Karpas-422 (cell line): Measurements from ENCODE around the gene RBM17. TPM values are rescaled to one million over a fixed set of nuclear protein-coding genes. Genes with fewer than 3 reads are reported as not detected.
"Not testable (repeated sequence)": the region's sequence is repeated elsewhere in the genome, so short reads cannot be mapped to it uniquely, and the experiment has no call there.

Source experiments
- DNase-seq: peaks from one replicate; pipeline ENCODE4 v3.0.0-alpha.2; 2015
- H2AFZ ChIP-seq: fragments of 200-600 bp; sonication (generic); 2 replicates; pipeline ENCODE4 v1.6.1; 2014; ENCODE audit warnings: antibody characterized with exemption, low read length, mixed read lengths
- H3K27ac ChIP-seq: fragments of 200-600 bp; sonication (generic); 2 replicates; pipeline ENCODE4 v1.5.1; 2014; ENCODE audit warnings: mild to moderate bottlenecking, low read length, moderate library complexity
- H3K27me3 ChIP-seq: fragments of 200-600 bp; sonication (generic); 2 replicates; pipeline ENCODE4 v1.6.1; 2014; ENCODE audit warnings: low read length, mixed read lengths
- H3K36me3 ChIP-seq: fragments of 200-600 bp; sonication (generic); 2 replicates; pipeline ENCODE4 v1.6.1; 2014; ENCODE audit warnings: low read length, mixed read lengths; ENCODE audit not compliant: insufficient read depth
- H3K4me1 ChIP-seq: fragments of 200-600 bp; sonication (generic); 2 replicates; pipeline ENCODE4 v1.6.1; 2014; ENCODE audit warnings: mild to moderate bottlenecking, low read length, mixed read lengths
- H3K4me2 ChIP-seq: fragments of 200-600 bp; sonication (generic); 2 replicates; pipeline ENCODE4 v1.6.1; 2014; ENCODE audit warnings: low read length, low read depth, mild to moderate bottlenecking; ENCODE audit not compliant: poor library complexity, severe bottlenecking
- H3K4me3 ChIP-seq: fragments of 200-600 bp; sonication (generic); 2 replicates; pipeline ENCODE4 v1.5.1; 2014; ENCODE audit warnings: mild to moderate bottlenecking, antibody characterized with exemption, low read length, mixed read lengths
- H3K79me2 ChIP-seq: fragments of 200-600 bp; sonication (generic); 2 replicates; pipeline ENCODE4 v1.6.1; 2014; ENCODE audit warnings: mild to moderate bottlenecking, low read length, mixed read lengths
- H3K9ac ChIP-seq: fragments of 200-600 bp; sonication (generic); 2 replicates; pipeline ENCODE4 v1.6.0; 2014; ENCODE audit warnings: low read length
- H3K9me2 ChIP-seq: fragments of 200-600 bp; sonication (generic), shearing (Covaris generic); replicated peaks from 2 replicates; pipeline ENCODE4 v1.6.0; 2014; ENCODE audit warnings: mild to moderate bottlenecking, low read length, moderate library complexity; ENCODE audit not compliant: insufficient read depth
- H3K9me3 ChIP-seq: fragments of 300-700, 200-600 bp; sonication (generic); 2 replicates; pipeline ENCODE4 v1.6.1; 2014; ENCODE audit warnings: low read length, mixed read lengths
- H4K20me1 ChIP-seq: fragments of 200-600 bp; sonication (generic); 2 replicates; pipeline ENCODE4 v1.6.1; 2014; ENCODE audit warnings: mild to moderate bottlenecking, antibody characterized with exemption, low read length, low read depth; ENCODE audit not compliant: insufficient read depth
- total RNA-seq: library from RNA; depleted of rRNA; stranded (reverse); fragments of >200 nt; shearing (Covaris generic); gene quantifications from 2 replicates; pipeline ENCODE4 v1.2.3, GENCODE V29; 2014; ENCODE audit warnings: low replicate concordance

Gene RBM17
- total RNA-seq, 1 experiment from 2014 or later: 72.5 TPM

DNA sequence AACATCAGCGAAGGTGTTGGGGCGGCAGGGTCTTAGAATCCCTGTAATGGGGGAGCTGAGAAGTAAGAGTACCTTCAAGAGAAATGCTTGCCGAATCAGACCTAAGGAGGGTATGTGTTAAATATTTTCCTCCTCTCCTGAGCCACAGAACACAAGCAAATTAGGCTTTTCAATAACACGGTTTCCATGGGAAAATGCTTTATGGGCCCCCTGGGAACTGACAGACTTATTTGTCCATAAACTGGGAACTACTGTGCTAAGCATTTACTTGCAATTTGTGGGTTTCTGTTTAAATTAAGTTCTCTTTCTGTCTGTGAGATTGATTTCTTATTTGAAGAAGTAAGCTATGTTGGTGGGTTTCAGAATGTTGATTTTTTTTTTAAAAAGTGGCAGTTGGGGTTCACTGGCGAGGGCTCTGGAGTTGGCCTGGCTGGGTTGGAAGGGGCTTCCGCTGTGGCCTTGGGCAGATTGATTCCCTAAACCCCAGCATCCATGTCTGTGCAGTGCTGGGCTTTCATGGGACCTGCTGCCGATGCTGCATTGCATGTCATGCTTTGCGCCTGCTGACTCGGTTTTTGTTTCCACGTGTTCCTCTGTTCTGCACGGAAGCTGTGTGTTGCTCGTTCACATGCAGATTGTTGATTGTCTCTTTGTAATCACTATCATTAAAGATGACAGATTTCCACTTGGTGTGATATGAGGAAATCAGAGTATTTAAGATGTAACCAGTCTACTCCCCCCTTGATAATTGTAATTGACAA is 7.2 kb downstream of the RBM17 start:
- Histone ChIP-seq H3K9me2 (no peaks in the 10 kb centered on the region), H3K4me2 (no peak overlapping the region), H4K20me1 (peaks cover 63% of the 10 kb centered on the region), H3K27ac (no peak overlapping the region), H3K27me3 (no peaks in the 10 kb centered on the region), H3K4me3 (no peak overlapping the region), H3K79me2 (peaks cover 97% of the 10 kb centered on the region), H3K9me3 (no peaks in the 10 kb centered on the region), H3K4me1 (peaks cover 35% of the 10 kb centered on the region), H2AFZ (no peak overlapping the region), H3K9ac (no peak overlapping the region), H3K36me3 (peaks cover 8% of the 10 kb centered on the region; the same call in 1 of the 2 replicates)
- no peak for DNase-seq

DNA sequence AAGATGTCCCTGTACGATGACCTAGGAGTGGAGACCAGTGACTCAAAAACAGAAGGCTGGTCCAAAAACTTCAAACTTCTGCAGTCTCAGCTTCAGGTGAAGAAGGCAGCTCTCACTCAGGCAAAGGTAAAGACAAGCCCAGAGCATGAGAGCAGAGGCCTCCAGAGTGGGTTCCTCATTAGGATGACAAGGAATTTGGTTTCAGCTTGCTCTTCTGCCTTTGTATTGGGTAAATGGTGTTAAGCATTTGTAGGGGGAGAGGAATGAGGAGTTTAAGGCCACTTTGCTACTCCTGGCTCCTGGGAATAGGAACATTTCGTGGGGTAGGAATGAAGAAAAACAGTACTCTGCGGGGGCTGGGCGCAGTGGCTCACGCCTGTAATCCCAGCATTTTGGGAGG is 8.2 kb downstream of the RBM17 start:
- no peak overlapping the region for H3K4me2 ChIP-seq
- H3K27me3 ChIP-seq: no peaks in the 10 kb centered on the region
- H3K36me3 ChIP-seq: peaks cover 16% of the 10 kb centered on the region
- H3K9ac ChIP-seq: no peak overlapping the region
- H3K9me3 ChIP-seq: no peaks in the 10 kb centered on the region
- H3K27ac ChIP-seq: no peak overlapping the region
- H4K20me1 ChIP-seq: peaks cover 52% of the 10 kb centered on the region
- peaks cover 35% of the 10 kb centered on the region for H3K4me1 ChIP-seq
- H3K9me2 ChIP-seq: no peaks in the 10 kb centered on the region
- no peak overlapping the region for H2AFZ ChIP-seq
- no peak for DNase-seq
- peaks cover 97% of the 10 kb centered on the region for H3K79me2 ChIP-seq
- no peak overlapping the region for H3K4me3 ChIP-seq

DNA sequence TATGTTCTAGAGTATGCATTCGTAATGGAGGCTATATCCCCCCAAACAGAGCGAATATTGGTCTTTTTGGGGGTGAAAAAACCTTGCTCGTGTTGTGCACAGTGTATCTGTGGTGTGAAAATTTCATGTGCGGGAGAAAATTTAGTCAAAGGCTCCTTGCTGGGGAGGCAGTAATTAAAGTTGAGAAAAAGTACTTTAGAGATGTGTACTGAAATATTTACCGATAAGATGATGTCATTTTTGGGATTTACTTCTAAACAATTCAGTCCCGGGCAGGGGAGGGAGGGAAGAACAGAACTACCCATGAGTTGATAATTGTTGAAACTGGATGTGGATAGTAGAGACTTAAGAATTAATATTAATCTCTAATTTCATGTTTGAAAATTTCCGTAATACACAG is 9.3 kb downstream of the RBM17 start:
- Histone ChIP-seq H3K27me3 (no peaks in the 10 kb centered on the region), H3K9me2 (no peaks in the 10 kb centered on the region), H3K4me1 (peaks cover 32% of the 10 kb centered on the region), H3K36me3 (peaks cover 26% of the 10 kb centered on the region), H3K79me2 (peaks cover 97% of the 10 kb centered on the region), H2AFZ (no peak overlapping the region), H3K4me2 (no peak overlapping the region), H3K4me3 (no peak overlapping the region), H3K9me3 (no peaks in the 10 kb centered on the region), H3K27ac (no peak overlapping the region), H3K9ac (no peak overlapping the region), H4K20me1 (peaks cover 49% of the 10 kb centered on the region)
- no peak for DNase-seq

DNA sequence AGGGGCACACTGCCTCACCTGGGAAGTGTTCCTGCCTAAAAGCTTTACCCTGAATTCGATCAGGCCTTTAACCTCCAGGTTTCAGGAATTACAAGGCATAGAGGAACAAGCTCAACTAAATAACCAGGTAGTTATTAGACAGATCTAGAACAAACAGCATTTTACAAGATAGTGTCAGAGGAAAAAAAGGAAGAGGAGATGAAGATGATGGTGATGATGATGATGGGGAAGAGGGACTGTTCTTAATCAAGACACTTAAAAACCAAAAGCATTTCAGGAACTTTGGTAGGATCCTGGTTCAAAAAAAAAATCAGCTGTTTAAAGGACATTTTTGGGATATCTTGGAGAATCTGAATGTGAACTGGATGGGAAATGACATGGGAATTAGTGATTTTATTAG is 11.5 kb downstream of the RBM17 start:
- Histone ChIP-seq H3K9ac (peak overlapping the region; percentile 55; the same call in 1 of the 2 replicates), H3K9me2 (no peaks in the 10 kb centered on the region), H3K27ac (peak overlapping the region; percentile 86), H3K4me3 (no peak overlapping the region), H3K9me3 (no peaks in the 10 kb centered on the region), H4K20me1 (peaks cover 38% of the 10 kb centered on the region), H3K27me3 (no peaks in the 10 kb centered on the region), H3K4me2 (peak overlapping the region; percentile 77), H3K4me1 (peaks cover 32% of the 10 kb centered on the region), H2AFZ (no peak overlapping the region), H3K79me2 (peaks cover 96% of the 10 kb centered on the region), H3K36me3 (peaks cover 49% of the 10 kb centered on the region)
- DNase-seq: no peak

DNA sequence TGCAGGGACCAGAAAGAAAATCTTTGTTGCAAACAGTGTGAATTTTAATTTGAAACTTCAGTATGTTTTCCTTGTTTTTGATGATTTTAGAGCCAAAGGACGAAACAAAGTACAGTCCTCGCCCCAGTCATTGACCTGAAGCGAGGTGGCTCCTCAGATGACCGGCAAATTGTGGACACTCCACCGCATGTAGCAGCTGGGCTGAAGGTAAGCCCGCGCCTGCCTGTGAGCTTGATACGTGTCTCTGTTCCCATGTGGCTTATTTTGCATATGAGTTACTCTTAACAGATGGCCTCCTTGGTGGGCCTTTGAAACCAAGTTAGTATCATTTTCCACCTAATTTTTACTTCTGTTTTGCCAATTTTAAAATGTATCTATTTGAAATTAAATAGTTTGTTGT is 12.3 kb downstream of the RBM17 start:
- Histone ChIP-seq H2AFZ (no peak overlapping the region), H3K9me2 (no peaks in the 10 kb centered on the region), H3K4me3 (peak overlapping the region; percentile 42), H3K27ac (peak overlapping the region; percentile 86), H3K4me1 (peaks cover 32% of the 10 kb centered on the region), H3K9me3 (no peaks in the 10 kb centered on the region), H3K36me3 (peaks cover 54% of the 10 kb centered on the region), H3K27me3 (no peaks in the 10 kb centered on the region), H4K20me1 (peaks cover 30% of the 10 kb centered on the region), H3K9ac (peak overlapping the region; percentile 55), H3K4me2 (peak overlapping the region; percentile 77), H3K79me2 (peaks cover 89% of the 10 kb centered on the region)
- peak; percentile 78 for DNase-seq

DNA sequence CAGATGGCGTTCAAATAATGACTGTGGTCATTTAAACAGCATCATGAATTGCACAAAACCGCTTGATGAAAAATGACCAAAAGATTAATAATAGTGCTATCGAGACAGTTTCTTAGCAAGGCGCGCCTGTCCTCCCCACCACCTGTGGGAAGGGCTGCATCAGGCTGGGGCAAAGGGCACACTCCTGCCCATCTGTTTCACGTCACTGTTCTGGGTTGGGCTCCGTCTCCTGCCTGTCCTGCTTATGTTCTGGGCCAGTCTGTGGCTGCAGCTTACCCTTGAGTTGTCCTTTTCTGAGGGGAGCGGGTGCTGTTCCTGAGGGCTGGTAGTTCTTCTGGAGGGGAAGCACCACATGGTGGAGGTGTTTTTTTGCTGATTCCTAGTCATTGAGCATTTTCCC is 13.3 kb downstream of the RBM17 start:
- no peak overlapping the region for H2AFZ ChIP-seq
- no peaks in the 10 kb centered on the region for H3K9me2 ChIP-seq
- no peaks in the 10 kb centered on the region for H3K27me3 ChIP-seq
- H3K9me3 ChIP-seq: no peaks in the 10 kb centered on the region
- no peak overlapping the region for H3K4me3 ChIP-seq
- peak overlapping the region; percentile 77 for H3K4me2 ChIP-seq
- peaks cover 32% of the 10 kb centered on the region for H3K4me1 ChIP-seq
- H3K9ac ChIP-seq: peak overlapping the region; percentile 55; the same call in 1 of the 2 replicates
- peaks cover 21% of the 10 kb centered on the region for H4K20me1 ChIP-seq
- H3K27ac ChIP-seq: peak overlapping the region; percentile 86
- H3K36me3 ChIP-seq: peaks cover 58% of the 10 kb centered on the region
- peaks cover 86% of the 10 kb centered on the region for H3K79me2 ChIP-seq
- no peak for DNase-seq

DNA sequence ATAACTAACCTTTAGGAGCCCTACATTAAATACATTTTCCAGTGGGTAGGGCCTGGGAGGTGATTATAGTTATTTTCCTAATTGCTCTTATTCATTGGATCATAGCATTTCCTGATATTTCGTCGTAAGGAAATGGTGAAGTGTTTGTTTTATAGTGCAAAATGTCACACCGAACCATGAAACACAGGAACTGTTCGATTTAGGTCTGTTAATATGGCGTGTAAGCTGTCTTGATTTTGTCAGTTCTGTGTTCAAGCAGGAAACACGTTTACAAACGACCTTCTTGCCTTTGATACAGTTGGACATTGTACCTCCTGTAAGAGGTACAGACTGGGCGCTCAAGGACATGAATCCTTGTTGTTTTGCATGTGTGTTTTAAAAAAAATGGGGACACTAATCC is 14.8 kb downstream of the RBM17 start:
- no peak for DNase-seq
- no peaks in the 10 kb centered on the region for H3K9me2 ChIP-seq
- H3K4me1 ChIP-seq: peaks cover 38% of the 10 kb centered on the region
- peaks cover 13% of the 10 kb centered on the region for H4K20me1 ChIP-seq
- no peak overlapping the region for H2AFZ ChIP-seq
- H3K4me3 ChIP-seq: no peak overlapping the region
- H3K9me3 ChIP-seq: no peaks in the 10 kb centered on the region
- H3K27ac ChIP-seq: no peak overlapping the region
- no peak overlapping the region for H3K4me2 ChIP-seq
- H3K36me3 ChIP-seq: peaks cover 52% of the 10 kb centered on the region
- no peak overlapping the region for H3K9ac ChIP-seq
- peaks cover 73% of the 10 kb centered on the region for H3K79me2 ChIP-seq
- H3K27me3 ChIP-seq: no peaks in the 10 kb centered on the region

DNA sequence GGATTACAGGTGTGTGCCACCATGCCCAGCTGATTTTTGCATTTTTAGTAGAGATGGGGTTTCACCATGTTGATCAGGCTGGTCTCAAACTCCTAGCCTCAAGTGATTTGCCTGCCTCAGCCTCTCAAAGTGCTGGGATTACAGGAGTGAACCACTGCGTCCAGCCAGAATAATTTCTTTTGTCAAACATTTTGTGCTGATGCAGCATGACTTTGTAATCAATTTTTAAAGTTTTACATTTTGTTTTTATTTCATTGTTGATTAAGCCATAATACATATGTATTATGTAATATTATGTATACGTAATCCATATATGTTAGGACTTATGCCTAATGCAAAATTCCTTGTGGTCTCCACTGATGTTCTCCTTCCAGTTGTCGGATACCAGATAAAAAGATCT is 18.8 kb downstream of the RBM17 start:
- not testable (repeated sequence) for DNase-seq, H3K9me3 ChIP-seq, H3K9me2 ChIP-seq, H3K4me1 ChIP-seq, H2AFZ ChIP-seq, H3K4me3 ChIP-seq, H3K4me2 ChIP-seq, H3K27ac ChIP-seq, H3K9ac ChIP-seq, H3K27me3 ChIP-seq
- Histone ChIP-seq H3K79me2 (peaks cover 52% of the 10 kb centered on the region), H4K20me1 (peaks cover 14% of the 10 kb centered on the region), H3K36me3 (peaks cover 69% of the 10 kb centered on the region)
